ENCODE results near the gene ST3GAL2.

ST3GAL2 gene

GRCh38 chr16:70421473-70422311 lies 17.2 kb downstream of the ST3GAL2 start:
- no peak for TF ChIP-seq CTCF (conservative IDR thresholded peaks at IDR 0.05; ENCODE audit: control insufficient read depth, insufficient read depth, low read depth, low read length)
- no peak overlapping the region for H3K4me3 ChIP-seq (ENCODE audit: control insufficient read depth, low read depth, low read length)
- no peak for DNase-seq (ENCODE audit: low read depth)

GRCh38 chr16:70421014-70421413 lies 17.9 kb downstream of the ST3GAL2 start:
- H3K4me3 ChIP-seq (ENCODE audit: control insufficient read depth, low read depth, low read length) = no peak overlapping the region
- no peak for DNase-seq (ENCODE audit: low read depth)
- TF ChIP-seq CTCF (conservative IDR thresholded peaks at IDR 0.05; ENCODE audit: control insufficient read depth, insufficient read depth, low read depth, low read length) = no peak

- no peak for DNase-seq (ENCODE audit: low read depth)
- H3K4me3 ChIP-seq (ENCODE audit: control insufficient read depth, low read depth, low read length) = no peak overlapping the region
- TF ChIP-seq CTCF (conservative IDR thresholded peaks at IDR 0.05; ENCODE audit: control insufficient read depth, insufficient read depth, low read depth, low read length) = no peak
Observed at GRCh38 chr16:70419384-70420327, 19.2 kb downstream of the ST3GAL2 start.

GRCh38 chr16:70418993-70419318 lies 19.9 kb downstream of the ST3GAL2 start:
- H3K4me3 ChIP-seq (ENCODE audit: control insufficient read depth, low read depth, low read length) = no peak overlapping the region
- no peak for TF ChIP-seq CTCF (conservative IDR thresholded peaks at IDR 0.05; ENCODE audit: control insufficient read depth, insufficient read depth, low read depth, low read length)
- no peak for DNase-seq (ENCODE audit: low read depth)

GRCh38 chr16:70418274-70418992 lies 20.5 kb downstream of the ST3GAL2 start:
- H3K4me3 ChIP-seq (ENCODE audit: control insufficient read depth, low read depth, low read length) = no peak overlapping the region
- TF ChIP-seq CTCF (conservative IDR thresholded peaks at IDR 0.05; ENCODE audit: control insufficient read depth, insufficient read depth, low read depth, low read length) = no peak
- no peak for DNase-seq (ENCODE audit: low read depth)

GRCh38 chr16:70417661-70418060 lies 21.2 kb downstream of the ST3GAL2 start:
- no peak for TF ChIP-seq CTCF (conservative IDR thresholded peaks at IDR 0.05; ENCODE audit: control insufficient read depth, insufficient read depth, low read depth, low read length)
- no peak overlapping the region for H3K4me3 ChIP-seq (ENCODE audit: control insufficient read depth, low read depth, low read length)
- no peak for DNase-seq (ENCODE audit: low read depth)

Measured in fibroblast of mammary gland (primary cell).